Measurements from ENCODE around the gene PDE9A. TPM values are rescaled to one million over a fixed set of nuclear protein-coding genes. Genes with fewer than 3 reads are reported as not detected.

The PDE9A gene
- total and polyA plus RNA-seq, 2 experiments from 2014 or later: 14.3 to 19.6 TPM

- 73% methylated on average over 19 of the region's 19 CpGs for WGBS (ENCODE audit: low lambda C conversion rate, missing lambda C conversion rate)
- no peaks in the 10 kb centered on the region for H3K27me3 ChIP-seq
- TF ChIP-seq CTCF (IDR thresholded peaks at IDR 0.05; ENCODE audit: poor library complexity) (no peak), EZH2 (IDR thresholded peaks at IDR 0.05; ENCODE audit: borderline replicate concordance) (no peak), EZH2phosphoT487 (IDR thresholded peaks at IDR 0.05; ENCODE audit: low read depth, severe bottlenecking, unreplicated experiment) (no peak)
- no peaks in the 10 kb centered on the region for H4K20me1 ChIP-seq (ENCODE audit: insufficient read depth, poor library complexity, severe bottlenecking)
- DNase-seq (ENCODE audit: low spot score): peak; percentile 75
- H3K79me2 ChIP-seq: peaks cover 2% of the 10 kb centered on the region
- H3K9me2 ChIP-seq (replicated peaks; ENCODE audit: insufficient read depth): no peaks in the 10 kb centered on the region
- H3K27ac ChIP-seq: peak overlapping the region; percentile 91
- H3K36me3 ChIP-seq (replicated peaks; ENCODE audit: insufficient read depth, low read depth): no peaks in the 10 kb centered on the region
- no peak overlapping the region for H3K4me3 ChIP-seq
- H3K4me1 ChIP-seq (ENCODE audit: insufficient read depth): peaks cover 18% of the 10 kb centered on the region
- no peak overlapping the region for H3K4me2 ChIP-seq
- H2AFZ ChIP-seq: no peak overlapping the region
- H3K9me3 ChIP-seq (ENCODE audit: low read depth): no peaks in the 10 kb centered on the region
These were observed 78.0 kb downstream of the PDE9A start for GRCh38 chr21:42731264-42732032.

- Histone ChIP-seq H3K36me3 (replicated peaks; ENCODE audit: insufficient read depth, low read depth) (no peaks in the 10 kb centered on the region), H3K4me3 (no peak overlapping the region), H3K79me2 (peaks cover 2% of the 10 kb centered on the region), H3K9me2 (replicated peaks; ENCODE audit: insufficient read depth) (no peaks in the 10 kb centered on the region), H3K27ac (peak overlapping the region; percentile 91), H4K20me1 (ENCODE audit: insufficient read depth, poor library complexity, severe bottlenecking) (no peaks in the 10 kb centered on the region), H3K4me2 (no peak overlapping the region), H3K9me3 (ENCODE audit: low read depth) (no peaks in the 10 kb centered on the region), H2AFZ (no peak overlapping the region), H3K4me1 (ENCODE audit: insufficient read depth) (peaks cover 18% of the 10 kb centered on the region), H3K27me3 (no peaks in the 10 kb centered on the region)
- DNase-seq (ENCODE audit: low spot score): no peak
- TF ChIP-seq CTCF (IDR thresholded peaks at IDR 0.05; ENCODE audit: poor library complexity): no peak
- no peak for TF ChIP-seq EZH2phosphoT487 (IDR thresholded peaks at IDR 0.05; ENCODE audit: low read depth, severe bottlenecking, unreplicated experiment)
- no peak for TF ChIP-seq EZH2 (IDR thresholded peaks at IDR 0.05; ENCODE audit: borderline replicate concordance)
- 96% methylated on average over 12 of the region's 12 CpGs for WGBS (ENCODE audit: low lambda C conversion rate, missing lambda C conversion rate)
These were observed 78.6 kb downstream of the PDE9A start for GRCh38 chr21:42732033-42732410.

GRCh38 chr21:42733037-42733627, 79.7 kb downstream of the PDE9A start:
- no peaks in the 10 kb centered on the region for H3K36me3 ChIP-seq (replicated peaks; ENCODE audit: insufficient read depth, low read depth)
- peaks cover 18% of the 10 kb centered on the region for H3K4me1 ChIP-seq (ENCODE audit: insufficient read depth)
- H3K27ac ChIP-seq: peak overlapping the region; percentile 91
- H2AFZ ChIP-seq: no peak overlapping the region
- H3K4me2 ChIP-seq: no peak overlapping the region
- no peaks in the 10 kb centered on the region for H3K9me3 ChIP-seq (ENCODE audit: low read depth)
- no peaks in the 10 kb centered on the region for H4K20me1 ChIP-seq (ENCODE audit: insufficient read depth, poor library complexity, severe bottlenecking)
- TF ChIP-seq EZH2phosphoT487 (IDR thresholded peaks at IDR 0.05; ENCODE audit: low read depth, severe bottlenecking, unreplicated experiment): no peak
- TF ChIP-seq CTCF (IDR thresholded peaks at IDR 0.05; ENCODE audit: poor library complexity): no peak
- TF ChIP-seq EZH2 (IDR thresholded peaks at IDR 0.05; ENCODE audit: borderline replicate concordance): no peak
- H3K27me3 ChIP-seq: no peaks in the 10 kb centered on the region
- 72% methylated on average over 7 of the region's 7 CpGs for WGBS (ENCODE audit: low lambda C conversion rate, missing lambda C conversion rate)
- H3K79me2 ChIP-seq: peaks cover 2% of the 10 kb centered on the region
- no peaks in the 10 kb centered on the region for H3K9me2 ChIP-seq (replicated peaks; ENCODE audit: insufficient read depth)
- DNase-seq (ENCODE audit: low spot score): no peak
- H3K4me3 ChIP-seq: no peak overlapping the region
